GM12874 (cell line): ENCODE results near the gene SHROOM3.

Source experiments
- TF ChIP-seq, protein P1 (sequence below): IDR thresholded peaks from 2 replicates; pipeline ENCODE4 v1.5.1; 2011; ENCODE audit warnings: low read depth, mild to moderate bottlenecking, control low read depth, low read length, moderate library complexity; ENCODE audit not compliant: insufficient read depth

SHROOM3 gene

DNA sequence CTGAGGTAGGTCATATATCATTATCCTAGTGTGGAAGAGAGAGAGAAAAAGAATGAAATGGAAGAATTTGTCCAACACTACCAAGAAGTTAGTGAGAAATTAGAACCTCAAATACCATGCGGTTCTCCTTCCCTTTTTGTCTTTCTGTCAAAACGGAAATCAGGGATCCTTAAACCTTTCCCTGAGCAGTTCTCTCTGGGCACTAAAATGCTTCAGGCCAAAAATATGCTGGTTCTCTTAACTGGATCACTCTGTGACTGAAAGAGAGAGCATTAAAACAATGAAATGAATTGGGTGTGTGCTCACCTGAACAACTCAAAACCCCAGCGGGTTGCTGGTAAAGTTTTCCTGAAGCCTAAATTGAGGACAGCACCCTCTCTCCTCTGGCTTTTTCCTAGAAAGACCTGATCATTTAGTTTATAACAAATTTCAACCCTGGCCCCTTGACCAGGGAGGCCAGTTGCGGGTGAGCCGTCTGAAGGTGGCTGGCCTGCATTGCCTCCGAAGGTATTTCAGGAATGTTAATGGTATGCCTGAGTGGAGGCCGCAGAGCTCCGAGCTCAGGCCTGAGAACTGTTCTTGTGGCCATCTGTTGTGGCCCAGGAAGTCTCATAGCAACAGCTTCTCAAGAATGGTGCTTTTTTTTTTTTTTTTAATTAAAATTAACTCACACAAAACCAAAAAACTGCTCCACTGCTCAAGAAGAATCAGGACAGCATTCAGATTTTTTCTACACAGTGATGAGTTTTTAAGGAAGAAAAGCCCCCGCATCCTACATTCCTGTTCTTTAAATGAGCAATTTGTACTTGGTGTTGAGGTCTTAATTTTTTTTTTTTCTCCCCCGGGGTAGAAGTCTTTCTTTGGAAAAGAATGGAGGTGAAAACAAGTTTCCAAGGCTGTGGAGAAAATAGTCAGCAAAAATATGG is 155.1 kb downstream of the SHROOM3 start:
- TF ChIP-seq, protein P1, sequence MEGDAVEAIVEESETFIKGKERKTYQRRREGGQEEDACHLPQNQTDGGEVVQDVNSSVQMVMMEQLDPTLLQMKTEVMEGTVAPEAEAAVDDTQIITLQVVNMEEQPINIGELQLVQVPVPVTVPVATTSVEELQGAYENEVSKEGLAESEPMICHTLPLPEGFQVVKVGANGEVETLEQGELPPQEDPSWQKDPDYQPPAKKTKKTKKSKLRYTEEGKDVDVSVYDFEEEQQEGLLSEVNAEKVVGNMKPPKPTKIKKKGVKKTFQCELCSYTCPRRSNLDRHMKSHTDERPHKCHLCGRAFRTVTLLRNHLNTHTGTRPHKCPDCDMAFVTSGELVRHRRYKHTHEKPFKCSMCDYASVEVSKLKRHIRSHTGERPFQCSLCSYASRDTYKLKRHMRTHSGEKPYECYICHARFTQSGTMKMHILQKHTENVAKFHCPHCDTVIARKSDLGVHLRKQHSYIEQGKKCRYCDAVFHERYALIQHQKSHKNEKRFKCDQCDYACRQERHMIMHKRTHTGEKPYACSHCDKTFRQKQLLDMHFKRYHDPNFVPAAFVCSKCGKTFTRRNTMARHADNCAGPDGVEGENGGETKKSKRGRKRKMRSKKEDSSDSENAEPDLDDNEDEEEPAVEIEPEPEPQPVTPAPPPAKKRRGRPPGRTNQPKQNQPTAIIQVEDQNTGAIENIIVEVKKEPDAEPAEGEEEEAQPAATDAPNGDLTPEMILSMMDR: no peak

DNA sequence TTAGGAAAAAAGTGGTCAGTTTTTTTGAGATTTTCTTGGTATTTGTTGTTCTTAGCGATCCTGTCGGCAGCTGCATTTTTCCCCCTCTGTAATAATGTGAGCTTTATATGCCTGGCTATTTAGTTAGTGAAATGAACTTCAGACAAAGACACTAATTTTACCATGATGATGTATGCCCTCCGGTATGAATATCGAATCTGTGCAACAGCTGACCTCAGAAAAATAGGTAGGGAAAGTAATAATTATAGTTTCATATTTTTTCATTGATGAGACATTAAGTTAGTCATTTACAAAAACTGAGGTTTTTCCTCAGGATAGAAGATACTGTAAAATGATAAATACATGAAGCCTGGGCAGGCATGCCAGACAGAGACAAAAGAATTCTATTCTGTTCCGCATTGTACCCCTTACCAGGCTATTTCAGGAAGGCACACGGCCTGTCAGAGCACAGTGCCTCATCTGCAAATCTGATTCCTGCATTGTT is 155.8 kb downstream of the SHROOM3 start:
- TF ChIP-seq, protein P1: no peak

DNA sequence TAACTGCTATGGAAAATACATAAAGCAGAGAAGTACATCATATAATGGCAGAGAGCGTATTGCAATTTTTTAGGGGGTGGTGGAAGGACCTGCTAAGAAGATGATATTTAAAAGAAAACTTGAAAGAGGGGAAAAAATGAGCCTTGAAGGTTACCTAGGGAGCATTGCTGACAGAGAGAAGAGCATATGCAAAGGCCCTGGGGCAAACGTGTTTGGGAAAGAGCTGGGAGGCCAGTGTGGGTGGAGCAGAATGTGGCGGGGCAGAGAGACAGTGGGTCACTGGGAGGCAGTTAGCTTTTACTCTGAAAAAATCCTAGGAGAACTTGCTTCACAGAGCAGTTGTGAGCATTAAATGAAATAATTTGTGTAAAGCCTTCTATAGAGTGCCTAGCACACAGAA is 157.0 kb downstream of the SHROOM3 start:
- TF ChIP-seq, protein P1: no peak

GRCh38 chr4:76592460-76592859 is 157.4 kb downstream of the SHROOM3 start:
- TF ChIP-seq, protein P1: no peak

DNA sequence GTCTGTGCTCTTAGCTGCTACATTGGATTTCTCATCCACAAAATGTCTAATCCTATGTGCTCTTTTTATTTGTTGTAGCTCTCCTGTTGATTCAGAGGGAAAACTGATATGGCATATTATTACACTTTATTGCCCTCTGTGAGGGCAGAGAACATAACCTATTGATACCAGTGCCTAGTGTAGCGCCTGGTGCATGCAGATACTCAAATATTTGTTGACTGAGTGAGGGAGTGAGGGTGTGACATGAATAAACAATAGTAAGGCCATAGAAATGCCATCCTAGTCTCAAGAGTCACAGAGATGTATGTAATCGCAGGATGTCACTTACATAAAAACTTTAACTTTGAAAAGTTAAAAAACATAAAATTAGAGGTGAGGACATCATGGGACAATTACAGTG is 159.1 kb downstream of the SHROOM3 start:
- TF ChIP-seq, protein P1: no peak

- TF ChIP-seq, protein P1: no peak
These were observed 160.4 kb downstream of the SHROOM3 start for GRCh38 chr4:76595435-76595834.

DNA sequence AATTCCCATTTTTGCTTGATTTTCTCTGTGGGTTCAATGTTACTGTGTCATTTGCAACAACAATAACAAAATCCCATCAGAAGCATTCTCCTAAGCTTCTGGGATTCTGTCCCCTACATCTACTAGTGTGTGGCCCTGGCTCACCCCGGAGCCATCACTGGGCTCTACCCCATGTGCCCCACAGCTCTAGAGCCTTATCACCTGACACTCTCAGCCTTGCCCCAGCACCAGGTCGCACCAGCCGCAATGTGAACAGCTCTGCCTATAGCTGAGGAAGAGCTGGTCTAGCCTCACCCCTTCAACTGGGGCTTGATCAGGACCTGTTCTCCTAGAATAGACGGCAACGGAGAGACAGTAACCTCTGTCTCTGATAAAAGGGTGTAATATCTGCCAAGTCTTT is 161.7 kb downstream of the SHROOM3 start:
- TF ChIP-seq, protein P1: no peak
